Vagina (tissue), 2 donors: Measurements from ENCODE around the gene TASP1.

Experiments
- POLR2A ChIP-seq, 2 donors: fragments of 450-650 bp; IDR thresholded peaks; one replicate each; pipeline ENCODE4 v1.6.1; 2017; ENCODE audit warnings: antibody characterized with exemption in 2 of 2, mild to moderate bottlenecking in 2 of 2, moderate library complexity in 2 of 2
- POLR2AphosphoS5 ChIP-seq, 2 donors: sonication (generic); formaldehyde crosslinking; IDR thresholded peaks; one replicate each; pipeline ENCODE4 v1.9.0; 2017; ENCODE audit warnings: antibody characterized with exemption in 2 of 2, mild to moderate bottlenecking in 2 of 2, low read depth in 1 of 2; ENCODE audit not compliant: insufficient read depth in 1 of 2
- TF ChIP-seq, protein P1 (sequence below), 3 experiments: fragments of 450-650 bp in 2 of 3; fragments of 200-600 bp in 1 of 3; sonication (generic) in 1 of 3; IDR thresholded peaks; one replicate each; pipeline ENCODE4 v1.5.1; 2017 to 2019; ENCODE audit warnings: antibody characterized with exemption in 3 of 3, mild to moderate bottlenecking in 2 of 3, moderate library complexity in 2 of 3

DNA sequence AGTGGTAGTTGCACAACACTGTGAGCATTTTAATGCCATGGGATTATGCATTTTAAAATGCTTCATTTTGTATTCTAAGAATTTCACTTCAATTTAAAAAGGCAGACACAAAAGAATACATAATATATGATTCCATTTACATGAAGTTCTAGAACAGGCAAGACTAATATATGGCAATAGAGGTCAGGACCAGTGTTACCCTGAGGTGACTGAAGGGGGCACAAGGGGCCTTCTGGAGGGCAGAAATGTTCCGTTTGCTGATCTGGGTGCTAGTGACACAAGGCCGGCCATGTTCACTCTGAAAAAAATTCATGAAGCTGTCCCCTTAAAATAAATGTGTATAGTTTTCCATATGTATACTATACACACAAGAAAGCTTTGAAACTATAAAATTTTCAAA lies 28.5 kb downstream of the TASP1 start:
- TF ChIP-seq, protein P1, sequence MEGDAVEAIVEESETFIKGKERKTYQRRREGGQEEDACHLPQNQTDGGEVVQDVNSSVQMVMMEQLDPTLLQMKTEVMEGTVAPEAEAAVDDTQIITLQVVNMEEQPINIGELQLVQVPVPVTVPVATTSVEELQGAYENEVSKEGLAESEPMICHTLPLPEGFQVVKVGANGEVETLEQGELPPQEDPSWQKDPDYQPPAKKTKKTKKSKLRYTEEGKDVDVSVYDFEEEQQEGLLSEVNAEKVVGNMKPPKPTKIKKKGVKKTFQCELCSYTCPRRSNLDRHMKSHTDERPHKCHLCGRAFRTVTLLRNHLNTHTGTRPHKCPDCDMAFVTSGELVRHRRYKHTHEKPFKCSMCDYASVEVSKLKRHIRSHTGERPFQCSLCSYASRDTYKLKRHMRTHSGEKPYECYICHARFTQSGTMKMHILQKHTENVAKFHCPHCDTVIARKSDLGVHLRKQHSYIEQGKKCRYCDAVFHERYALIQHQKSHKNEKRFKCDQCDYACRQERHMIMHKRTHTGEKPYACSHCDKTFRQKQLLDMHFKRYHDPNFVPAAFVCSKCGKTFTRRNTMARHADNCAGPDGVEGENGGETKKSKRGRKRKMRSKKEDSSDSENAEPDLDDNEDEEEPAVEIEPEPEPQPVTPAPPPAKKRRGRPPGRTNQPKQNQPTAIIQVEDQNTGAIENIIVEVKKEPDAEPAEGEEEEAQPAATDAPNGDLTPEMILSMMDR (IDR thresholded peaks at IDR 0.05), result no peak
- TF ChIP-seq POLR2A (IDR thresholded peaks at IDR 0.05), result no peak
- TF ChIP-seq POLR2AphosphoS5 (IDR thresholded peaks at IDR 0.05; ENCODE audit: insufficient read depth in 1 of 2, low read depth in 1 of 2), result no peak
